Measurements from ENCODE around the gene CA5A.

CA5A gene

DNA sequence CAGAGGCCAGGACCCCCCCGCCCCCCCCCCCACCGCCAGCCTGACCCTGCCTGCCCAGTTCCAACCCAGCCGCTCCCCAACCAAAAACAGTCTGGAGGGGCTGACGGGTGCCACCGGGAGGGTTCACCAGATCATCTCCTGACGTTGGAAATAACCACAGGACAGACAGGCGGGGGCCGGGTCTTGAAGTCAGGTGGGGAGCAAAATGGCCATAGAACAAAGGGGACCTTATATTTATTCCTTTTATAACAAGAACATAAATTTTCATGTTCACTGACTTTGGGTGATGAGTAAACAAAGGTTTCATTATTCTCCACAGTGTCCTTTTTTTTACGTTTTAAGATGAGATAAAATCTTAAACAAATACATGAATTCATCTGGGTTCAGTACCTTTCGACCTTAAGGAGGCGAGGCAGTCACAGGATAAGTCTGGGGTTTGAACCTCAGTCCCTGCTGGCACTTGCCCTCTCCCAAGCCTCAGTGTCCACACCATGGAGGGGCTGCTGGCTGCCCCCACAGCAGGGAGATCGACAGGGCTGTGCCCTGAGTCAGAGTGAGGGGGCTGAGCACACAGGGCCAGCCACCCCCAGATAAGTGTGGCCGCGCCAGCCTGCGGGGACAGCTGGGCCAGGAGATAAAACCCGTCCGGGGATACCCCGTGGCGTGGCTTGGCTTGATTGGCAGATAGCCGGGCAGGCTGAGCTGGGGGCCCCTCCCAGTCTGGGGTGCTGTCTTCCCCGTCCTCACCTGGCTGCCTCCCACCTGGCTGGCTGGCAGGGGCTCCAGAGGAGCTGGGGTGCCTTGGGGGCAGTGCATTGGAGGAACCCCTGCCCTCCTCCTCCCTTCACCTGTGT lies 82.0 kb downstream of the CA5A start:
- Histone ChIP-seq H3K4me3 (replicated peaks; ENCODE audit: insufficient read depth, low read length) (no peak overlapping the region), H3K27ac (replicated peaks) (no peak overlapping the region), H3K27me3 (ENCODE audit: insufficient read depth, poor library complexity, severe bottlenecking) (no peaks in the 10 kb centered on the region)
- no peak for DNase-seq (ENCODE audit: low read depth in 1 of 2, low spot score in 1 of 2)
- TF ChIP-seq GABPA (IDR thresholded peaks at IDR 0.05; ENCODE audit: low read depth) (no peak), SPI1 (IDR thresholded peaks at IDR 0.05; ENCODE audit: borderline replicate concordance, low read depth) (no peak), POLR2AphosphoS5 (IDR thresholded peaks at IDR 0.05; ENCODE audit: low read depth) (no peak)
- TF ChIP-seq, protein P1, sequence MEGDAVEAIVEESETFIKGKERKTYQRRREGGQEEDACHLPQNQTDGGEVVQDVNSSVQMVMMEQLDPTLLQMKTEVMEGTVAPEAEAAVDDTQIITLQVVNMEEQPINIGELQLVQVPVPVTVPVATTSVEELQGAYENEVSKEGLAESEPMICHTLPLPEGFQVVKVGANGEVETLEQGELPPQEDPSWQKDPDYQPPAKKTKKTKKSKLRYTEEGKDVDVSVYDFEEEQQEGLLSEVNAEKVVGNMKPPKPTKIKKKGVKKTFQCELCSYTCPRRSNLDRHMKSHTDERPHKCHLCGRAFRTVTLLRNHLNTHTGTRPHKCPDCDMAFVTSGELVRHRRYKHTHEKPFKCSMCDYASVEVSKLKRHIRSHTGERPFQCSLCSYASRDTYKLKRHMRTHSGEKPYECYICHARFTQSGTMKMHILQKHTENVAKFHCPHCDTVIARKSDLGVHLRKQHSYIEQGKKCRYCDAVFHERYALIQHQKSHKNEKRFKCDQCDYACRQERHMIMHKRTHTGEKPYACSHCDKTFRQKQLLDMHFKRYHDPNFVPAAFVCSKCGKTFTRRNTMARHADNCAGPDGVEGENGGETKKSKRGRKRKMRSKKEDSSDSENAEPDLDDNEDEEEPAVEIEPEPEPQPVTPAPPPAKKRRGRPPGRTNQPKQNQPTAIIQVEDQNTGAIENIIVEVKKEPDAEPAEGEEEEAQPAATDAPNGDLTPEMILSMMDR (IDR thresholded peaks at IDR 0.05; ENCODE audit: insufficient read depth, low read length): no peak
- TF ChIP-seq, protein P2, sequence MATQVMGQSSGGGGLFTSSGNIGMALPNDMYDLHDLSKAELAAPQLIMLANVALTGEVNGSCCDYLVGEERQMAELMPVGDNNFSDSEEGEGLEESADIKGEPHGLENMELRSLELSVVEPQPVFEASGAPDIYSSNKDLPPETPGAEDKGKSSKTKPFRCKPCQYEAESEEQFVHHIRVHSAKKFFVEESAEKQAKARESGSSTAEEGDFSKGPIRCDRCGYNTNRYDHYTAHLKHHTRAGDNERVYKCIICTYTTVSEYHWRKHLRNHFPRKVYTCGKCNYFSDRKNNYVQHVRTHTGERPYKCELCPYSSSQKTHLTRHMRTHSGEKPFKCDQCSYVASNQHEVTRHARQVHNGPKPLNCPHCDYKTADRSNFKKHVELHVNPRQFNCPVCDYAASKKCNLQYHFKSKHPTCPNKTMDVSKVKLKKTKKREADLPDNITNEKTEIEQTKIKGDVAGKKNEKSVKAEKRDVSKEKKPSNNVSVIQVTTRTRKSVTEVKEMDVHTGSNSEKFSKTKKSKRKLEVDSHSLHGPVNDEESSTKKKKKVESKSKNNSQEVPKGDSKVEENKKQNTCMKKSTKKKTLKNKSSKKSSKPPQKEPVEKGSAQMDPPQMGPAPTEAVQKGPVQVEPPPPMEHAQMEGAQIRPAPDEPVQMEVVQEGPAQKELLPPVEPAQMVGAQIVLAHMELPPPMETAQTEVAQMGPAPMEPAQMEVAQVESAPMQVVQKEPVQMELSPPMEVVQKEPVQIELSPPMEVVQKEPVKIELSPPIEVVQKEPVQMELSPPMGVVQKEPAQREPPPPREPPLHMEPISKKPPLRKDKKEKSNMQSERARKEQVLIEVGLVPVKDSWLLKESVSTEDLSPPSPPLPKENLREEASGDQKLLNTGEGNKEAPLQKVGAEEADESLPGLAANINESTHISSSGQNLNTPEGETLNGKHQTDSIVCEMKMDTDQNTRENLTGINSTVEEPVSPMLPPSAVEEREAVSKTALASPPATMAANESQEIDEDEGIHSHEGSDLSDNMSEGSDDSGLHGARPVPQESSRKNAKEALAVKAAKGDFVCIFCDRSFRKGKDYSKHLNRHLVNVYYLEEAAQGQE (IDR thresholded peaks at IDR 0.05; ENCODE audit: insufficient replicate concordance, low read depth): no peak

DNA sequence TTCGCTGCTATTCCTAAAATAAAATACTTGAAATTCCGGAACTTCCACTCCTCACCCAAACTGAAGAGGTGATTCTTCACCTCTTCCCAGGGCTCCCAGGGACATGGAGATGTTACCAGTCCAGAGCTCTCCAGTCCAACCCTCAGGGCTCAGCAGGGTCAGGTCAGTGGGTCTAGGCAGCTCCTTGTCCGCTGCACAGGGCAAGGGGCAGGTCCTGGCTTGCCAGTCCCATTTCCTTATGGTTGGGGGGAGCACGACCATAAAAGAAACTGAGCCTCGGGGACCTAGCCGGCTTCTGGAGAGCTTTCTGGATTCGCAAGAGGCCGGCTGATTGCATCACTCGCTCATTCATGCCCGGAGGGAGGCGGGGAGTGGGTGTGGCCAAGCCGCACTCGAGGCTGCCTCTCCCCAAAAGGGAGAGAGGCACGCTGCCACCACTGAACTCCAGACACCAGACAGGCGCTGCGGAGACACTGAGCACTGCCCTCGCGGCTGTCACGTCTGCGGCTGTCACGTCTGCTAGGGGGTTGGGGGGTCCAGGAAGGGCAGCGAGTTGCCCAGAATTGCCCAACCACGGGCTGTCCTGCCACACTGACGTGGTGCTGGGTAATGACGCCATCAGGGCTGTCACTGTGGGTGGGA lies 82.8 kb downstream of the CA5A start:
- Histone ChIP-seq H3K27ac (replicated peaks) (peak overlapping the region; percentile 65), H3K27me3 (ENCODE audit: insufficient read depth, poor library complexity, severe bottlenecking) (no peaks in the 10 kb centered on the region), H3K4me3 (replicated peaks; ENCODE audit: insufficient read depth, low read length) (no peak overlapping the region)
- peak; percentile 51 to 90 for DNase-seq (ENCODE audit: low read depth in 1 of 2, low spot score in 1 of 2)
- TF ChIP-seq, protein P2 (IDR thresholded peaks at IDR 0.05; ENCODE audit: insufficient replicate concordance, low read depth): no peak
- TF ChIP-seq SPI1 (IDR thresholded peaks at IDR 0.05; ENCODE audit: borderline replicate concordance, low read depth): no peak

DNA sequence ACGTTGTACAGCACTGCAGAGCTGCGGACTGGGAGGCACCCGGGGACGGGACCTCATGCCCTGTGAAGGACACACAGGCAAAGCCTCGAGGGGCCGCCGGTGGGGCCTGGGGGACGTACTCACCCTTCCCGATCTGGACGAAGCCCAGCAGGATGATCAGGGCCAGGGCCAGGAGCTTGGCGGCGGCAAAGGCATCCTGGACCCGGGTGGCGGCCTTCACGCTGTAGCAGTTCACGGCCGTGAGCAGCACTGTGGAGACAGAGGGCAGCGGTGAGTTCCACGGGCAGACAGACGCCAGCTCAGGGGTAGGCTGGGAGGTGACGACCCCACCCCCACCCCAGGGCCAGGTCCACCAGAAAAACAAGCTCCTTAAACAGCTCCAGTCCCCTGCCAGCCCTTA lies 84.7 kb downstream of the CA5A start:
- TF ChIP-seq SPI1 (IDR thresholded peaks at IDR 0.05; ENCODE audit: borderline replicate concordance, low read depth) (no peak), GABPA (IDR thresholded peaks at IDR 0.05; ENCODE audit: low read depth) (no peak), POLR2AphosphoS5 (IDR thresholded peaks at IDR 0.05; ENCODE audit: low read depth) (no peak)
- TF ChIP-seq, protein P2 (IDR thresholded peaks at IDR 0.05; ENCODE audit: insufficient replicate concordance, low read depth): no peak
- TF ChIP-seq, protein P1 (IDR thresholded peaks at IDR 0.05; ENCODE audit: insufficient read depth, low read length): no peak
- H3K27me3 ChIP-seq (ENCODE audit: insufficient read depth, poor library complexity, severe bottlenecking): no peaks in the 10 kb centered on the region
- H3K27ac ChIP-seq (replicated peaks): no peak overlapping the region
- no peak overlapping the region for H3K4me3 ChIP-seq (replicated peaks; ENCODE audit: insufficient read depth, low read length)
- DNase-seq (ENCODE audit: low read depth in 1 of 2, low spot score in 1 of 2): no peak

Measured in HL-60 (cell line).